ENCODE data around the gene MTRF1.

MTRF1 gene, protein sequence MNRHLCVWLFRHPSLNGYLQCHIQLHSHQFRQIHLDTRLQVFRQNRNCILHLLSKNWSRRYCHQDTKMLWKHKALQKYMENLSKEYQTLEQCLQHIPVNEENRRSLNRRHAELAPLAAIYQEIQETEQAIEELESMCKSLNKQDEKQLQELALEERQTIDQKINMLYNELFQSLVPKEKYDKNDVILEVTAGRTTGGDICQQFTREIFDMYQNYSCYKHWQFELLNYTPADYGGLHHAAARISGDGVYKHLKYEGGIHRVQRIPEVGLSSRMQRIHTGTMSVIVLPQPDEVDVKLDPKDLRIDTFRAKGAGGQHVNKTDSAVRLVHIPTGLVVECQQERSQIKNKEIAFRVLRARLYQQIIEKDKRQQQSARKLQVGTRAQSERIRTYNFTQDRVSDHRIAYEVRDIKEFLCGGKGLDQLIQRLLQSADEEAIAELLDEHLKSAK

DNA sequence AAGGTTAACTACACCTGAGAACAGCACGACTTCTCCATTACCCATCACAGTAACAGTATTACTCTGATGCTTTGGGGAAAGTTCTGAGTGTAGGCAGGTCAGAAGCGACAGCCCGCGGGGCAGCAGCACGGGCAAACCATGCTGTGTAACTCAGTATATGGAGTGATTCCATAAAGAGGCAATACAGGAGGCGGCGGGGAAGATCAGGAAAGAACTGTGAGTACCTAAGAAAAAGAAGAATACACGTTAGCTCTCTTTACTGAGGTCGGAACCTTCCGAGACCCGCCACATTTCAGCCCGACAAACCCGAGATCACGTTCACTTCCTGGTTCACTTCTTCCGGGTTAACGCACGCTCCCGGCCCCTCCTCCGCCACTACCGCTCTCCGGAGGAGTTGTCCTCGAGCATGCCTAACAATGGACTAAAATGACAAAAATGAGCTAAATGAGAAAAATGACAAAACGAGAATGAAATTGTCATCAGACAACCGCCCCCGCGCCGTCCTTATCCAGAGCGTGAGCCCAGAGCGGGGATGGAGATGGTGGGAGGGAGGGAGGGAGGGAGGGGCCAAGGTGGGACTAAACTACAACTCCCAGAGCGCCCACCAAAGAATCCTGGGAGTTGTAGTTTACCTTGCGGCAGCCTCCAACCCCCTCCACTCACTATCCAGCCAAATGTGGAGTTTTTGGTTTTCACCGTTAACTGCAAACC lies at the start of gene MTRF1:
Gene MTRF1, minus strand, starts transcription at position 316 of the 711 bp plus-strand sequence. CDS start 2,669 bp downstream, outside the sequence.
- peak; percentile 66 for DNase-seq (ENCODE audit: low read depth)

DNA sequence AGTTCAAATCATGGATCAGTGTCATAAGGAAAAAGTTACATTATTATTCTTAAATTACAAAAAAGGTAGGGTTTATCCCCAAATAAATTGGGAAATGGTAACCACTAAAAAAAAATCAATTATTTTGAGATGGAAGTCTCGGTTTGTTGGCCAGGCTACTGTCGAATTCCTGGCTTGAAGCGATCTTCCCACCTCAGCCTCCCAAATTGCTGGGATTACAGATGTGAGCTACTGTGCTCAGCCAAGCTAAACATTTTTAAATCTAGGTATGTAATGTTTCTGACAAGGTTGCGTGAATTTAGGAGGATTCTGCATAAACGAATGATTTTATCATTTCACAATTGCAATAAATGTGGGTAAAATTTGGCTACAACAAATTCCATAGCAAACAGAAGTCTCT lies 49.7 kb upstream of the MTRF1 start:
- DNase-seq (ENCODE audit: low read depth): no peak

DNA sequence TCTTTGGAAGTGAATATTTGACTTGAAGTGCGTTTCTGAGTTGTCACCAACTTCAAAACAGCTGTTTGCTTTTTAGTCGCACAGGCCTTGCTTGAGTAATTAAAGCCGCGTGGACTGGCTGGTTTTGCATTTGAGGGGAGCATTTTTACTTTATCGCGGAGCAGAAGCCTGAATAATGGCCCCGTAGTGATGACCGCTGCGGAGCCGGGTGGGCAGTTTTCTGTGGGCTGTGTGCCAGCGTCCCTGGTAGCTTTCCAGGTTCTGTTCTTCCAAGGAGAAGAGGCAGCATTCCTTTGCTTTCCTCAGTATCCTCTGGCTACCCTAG lies 48.8 kb upstream of the MTRF1 start:
- DNase-seq (ENCODE audit: low read depth): no peak

- DNase-seq (ENCODE audit: low read depth): peak; percentile 49
Observed at GRCh38 chr13:41311406-41312175, 48.2 kb upstream of the MTRF1 start.

DNA sequence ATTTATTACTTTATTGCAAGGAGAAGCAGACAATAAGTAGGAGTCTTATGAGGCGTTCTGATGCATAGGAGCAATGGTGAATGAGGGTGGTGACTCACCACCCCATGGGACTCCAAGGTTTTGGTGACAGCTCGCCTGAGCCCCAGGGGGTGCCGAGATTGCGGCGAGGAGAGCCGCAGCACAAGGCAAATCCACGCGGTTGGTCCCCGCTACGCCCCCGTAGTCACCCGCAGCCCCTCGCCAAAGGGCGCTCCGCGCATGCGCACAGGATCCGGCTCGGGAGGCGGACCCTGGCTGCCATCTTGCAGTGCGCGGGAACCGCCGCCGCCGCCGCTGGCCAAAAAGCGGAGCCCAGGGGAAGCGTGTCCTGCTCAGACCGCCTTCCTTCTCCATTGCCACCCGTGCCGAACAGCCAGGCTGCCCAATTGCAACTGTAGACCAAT lies 47.6 kb upstream of the MTRF1 start, which contains the start of gene NAA16:
Gene NAA16, plus strand, starts transcription at position 305 of the 443 bp plus-strand sequence. CDS start 262 bp downstream, outside the sequence.
- peak; percentile 94 for DNase-seq (ENCODE audit: low read depth)

- no peak for DNase-seq (ENCODE audit: low read depth)
Observed at GRCh38 chr13:41307884-41308640, 44.7 kb upstream of the MTRF1 start.

DNA sequence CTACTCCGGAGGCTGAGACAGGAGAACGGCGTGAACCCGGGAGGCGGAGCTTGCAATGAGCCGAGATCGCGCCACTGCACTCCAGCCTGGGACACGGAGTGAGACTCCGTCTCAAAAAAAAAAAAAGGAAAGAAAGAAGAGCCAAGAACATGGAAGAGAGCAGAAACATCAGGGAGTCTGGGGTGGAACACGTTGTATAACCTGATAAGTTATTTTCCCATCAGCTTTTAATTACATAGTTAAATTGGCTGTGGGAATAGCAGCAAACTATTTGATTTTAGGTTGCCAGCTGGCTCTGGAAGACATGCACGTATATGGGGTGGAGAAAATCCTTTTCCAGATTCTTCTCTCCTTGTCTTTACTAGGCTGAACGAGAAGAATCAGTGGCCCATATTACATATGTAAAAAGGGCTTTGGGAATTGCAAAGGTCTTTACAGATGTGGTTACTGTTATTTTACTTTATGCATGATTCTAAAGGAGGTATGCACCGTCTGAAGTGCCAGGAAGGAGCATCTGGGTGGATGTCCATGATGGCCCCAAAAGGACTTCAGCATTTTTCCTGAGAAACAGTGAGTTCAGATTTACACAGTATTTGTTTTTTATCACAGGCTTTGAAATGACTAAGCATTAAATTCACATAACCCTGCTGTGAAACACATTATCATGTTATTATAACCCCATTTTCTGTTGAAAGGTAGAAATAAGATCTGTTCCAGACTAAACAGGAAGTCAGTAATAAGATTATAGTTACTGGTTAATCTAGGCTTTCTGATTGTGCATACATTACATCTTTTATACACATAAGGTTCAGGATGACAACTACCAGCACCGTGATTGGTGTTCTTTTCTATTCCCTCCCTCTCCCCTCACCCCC lies 43.1 kb upstream of the MTRF1 start:
- no peak for DNase-seq (ENCODE audit: low read depth)

DNA sequence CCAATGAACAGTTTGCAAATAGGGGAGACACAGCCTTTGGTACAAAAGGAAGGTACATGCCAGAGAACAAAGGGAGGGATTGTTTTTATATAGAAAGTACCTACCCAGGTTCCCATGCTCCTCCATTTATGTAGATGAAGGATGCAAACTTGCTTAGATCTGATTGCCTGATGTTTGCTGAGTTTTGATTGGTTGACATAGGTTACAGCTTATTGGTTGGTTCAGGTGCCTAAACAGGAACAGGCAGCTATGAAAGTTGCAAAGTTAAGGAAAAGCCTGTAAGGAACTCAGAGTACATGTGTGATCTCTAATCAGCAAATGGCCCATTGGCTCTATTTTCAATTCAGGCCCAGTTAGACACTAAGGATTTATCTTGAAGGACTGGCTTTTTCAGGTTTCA lies 41.2 kb upstream of the MTRF1 start:
- no peak for DNase-seq (ENCODE audit: low read depth)

GRCh38 chr13:41302743-41303142 lies 39.4 kb upstream of the MTRF1 start:
- no peak for DNase-seq (ENCODE audit: low read depth)

- no peak for DNase-seq (ENCODE audit: low read depth)
Observed at GRCh38 chr13:41299316-41300094, 36.1 kb upstream of the MTRF1 start.

- no peak for DNase-seq (ENCODE audit: low read depth)
Observed at GRCh38 chr13:41296879-41297646, 33.7 kb upstream of the MTRF1 start.

DNA sequence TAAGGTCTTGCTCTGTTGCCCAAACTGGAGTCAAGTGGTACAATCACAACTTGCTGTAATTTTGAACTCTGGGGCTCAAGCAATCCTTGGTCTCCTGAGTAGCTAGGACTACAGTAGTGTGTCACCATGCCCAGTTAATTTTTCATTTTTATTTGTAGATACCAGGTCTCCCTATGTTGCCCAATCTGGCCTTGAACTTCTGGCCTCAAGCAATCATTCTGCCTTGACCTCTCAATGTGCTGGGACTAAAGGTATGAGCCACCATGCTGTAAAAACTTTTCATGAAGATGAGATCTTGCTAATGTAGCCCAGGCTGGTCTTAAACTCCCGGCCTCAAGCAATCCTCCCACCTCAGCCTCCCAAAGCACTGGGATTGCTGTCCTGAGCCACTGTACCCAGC lies 32.6 kb upstream of the MTRF1 start:
- no peak for DNase-seq (ENCODE audit: low read depth)

- DNase-seq (ENCODE audit: low read depth): no peak
Observed at GRCh38 chr13:41294914-41295313, 31.5 kb upstream of the MTRF1 start.

GRCh38 chr13:41293272-41293671 lies 29.9 kb upstream of the MTRF1 start:
- no peak for DNase-seq (ENCODE audit: low read depth)

DNA sequence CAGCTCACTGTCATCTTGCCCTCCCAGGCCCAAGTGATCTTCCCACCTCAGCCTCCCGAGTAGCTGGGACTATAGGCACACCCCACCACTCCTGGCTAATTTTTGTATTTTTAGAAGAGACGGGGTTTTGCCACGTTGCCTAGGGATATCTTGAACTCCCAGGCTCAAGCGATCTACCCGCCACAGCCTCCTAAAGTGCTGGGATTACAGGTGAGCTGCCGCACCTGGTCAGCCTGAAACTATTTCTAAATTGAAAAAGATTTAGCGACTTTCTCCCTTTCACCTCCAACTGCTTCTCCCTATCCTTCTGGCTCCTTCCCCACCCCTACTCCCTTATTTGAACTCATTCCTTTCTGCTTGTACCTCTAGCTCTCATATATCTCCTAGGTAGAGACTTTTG lies 27.9 kb upstream of the MTRF1 start:
- DNase-seq (ENCODE audit: low read depth): no peak

- DNase-seq (ENCODE audit: low read depth): no peak
Observed at GRCh38 chr13:41289463-41289881, 26.1 kb upstream of the MTRF1 start.

DNA sequence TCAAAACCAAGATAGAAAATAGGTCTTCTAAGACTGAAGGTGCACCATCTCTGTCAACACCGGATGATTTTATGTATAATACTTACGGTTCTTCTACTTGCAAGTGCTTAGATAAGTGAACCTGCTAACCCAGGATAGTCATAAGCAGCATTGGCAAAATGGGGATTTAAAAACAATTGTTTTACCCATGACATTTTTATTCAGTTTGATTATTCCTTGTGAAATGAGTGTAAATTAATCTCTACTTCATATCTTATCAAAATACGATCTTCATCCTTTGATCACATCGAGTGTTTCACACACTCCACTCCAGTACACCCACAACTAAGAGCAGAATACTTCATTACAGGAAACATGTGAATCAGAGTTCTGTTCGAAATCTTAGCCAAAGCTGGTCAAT lies 23.0 kb upstream of the MTRF1 start:
- DNase-seq (ENCODE audit: low read depth): no peak

DNA sequence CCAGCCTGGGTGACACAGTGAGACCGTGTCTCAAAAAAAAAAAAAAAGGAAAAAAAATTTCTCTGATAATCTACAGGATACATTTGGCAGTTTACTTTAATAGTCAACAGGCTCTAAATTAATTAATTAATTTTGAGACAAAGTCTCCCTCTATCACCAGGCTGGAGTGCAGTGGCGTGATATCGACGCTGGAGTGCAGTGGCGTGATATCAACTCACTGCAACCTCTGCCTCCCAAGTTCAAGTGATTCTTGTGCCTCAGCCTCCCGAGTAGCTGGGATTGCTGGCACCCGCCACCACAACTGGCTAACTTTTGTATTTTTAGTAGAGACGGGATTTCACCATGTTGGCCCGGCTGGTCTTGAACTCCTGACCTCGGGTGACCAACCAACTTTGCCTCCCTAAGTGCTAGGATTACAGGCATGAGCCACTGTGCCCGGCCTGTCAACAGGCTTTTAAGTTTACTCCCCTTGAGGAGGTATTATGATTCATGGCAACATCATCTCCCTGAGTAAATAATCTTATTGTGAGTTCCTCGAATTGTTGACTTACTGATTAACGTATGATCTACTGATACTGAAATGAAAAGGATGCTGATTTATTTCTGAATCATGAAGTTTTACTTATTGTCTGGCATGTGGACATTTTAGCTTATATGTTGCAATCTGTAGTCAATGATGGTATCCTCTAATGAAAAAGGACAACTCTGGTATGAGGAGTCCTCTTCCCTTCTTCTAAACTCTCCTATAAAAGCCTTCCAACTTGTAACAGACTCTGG lies 21.3 kb upstream of the MTRF1 start:
- DNase-seq (ENCODE audit: low read depth): no peak

All from activated T-cell treated with anti-CD3 and anti-CD28 coated beads for 1 hour (primary cell).